GM12892 (cell line): ENCODE data around the gene TP53RK.

ENCODE experiments used
- DNase-seq: peaks from one replicate; pipeline ENCODE4 v3.0.0; 2011; ENCODE audit not compliant: insufficient read length
- FAIRE-seq: peaks from 2 replicates; lab custom pipeline; 2011; peaks lifted over from hg19 to GRCh38; lab: Jason Lieb, UNC
- POLR2A ChIP-seq: IDR thresholded peaks from 2 replicates; pipeline ENCODE4 v1.6.1; 2011; ENCODE audit warnings: low read depth, low read length, control low read depth
- POLR2AphosphoS5 ChIP-seq: IDR thresholded peaks from 2 replicates; pipeline ENCODE4 v1.6.1; 2011; ENCODE audit warnings: low read depth, low read length, control low read depth
- TAF1 ChIP-seq: IDR thresholded peaks from 2 replicates; pipeline ENCODE4 v1.6.1; 2011; ENCODE audit warnings: low read depth, mild to moderate bottlenecking, control low read depth, low read length, borderline replicate concordance

Gene TP53RK

DNA sequence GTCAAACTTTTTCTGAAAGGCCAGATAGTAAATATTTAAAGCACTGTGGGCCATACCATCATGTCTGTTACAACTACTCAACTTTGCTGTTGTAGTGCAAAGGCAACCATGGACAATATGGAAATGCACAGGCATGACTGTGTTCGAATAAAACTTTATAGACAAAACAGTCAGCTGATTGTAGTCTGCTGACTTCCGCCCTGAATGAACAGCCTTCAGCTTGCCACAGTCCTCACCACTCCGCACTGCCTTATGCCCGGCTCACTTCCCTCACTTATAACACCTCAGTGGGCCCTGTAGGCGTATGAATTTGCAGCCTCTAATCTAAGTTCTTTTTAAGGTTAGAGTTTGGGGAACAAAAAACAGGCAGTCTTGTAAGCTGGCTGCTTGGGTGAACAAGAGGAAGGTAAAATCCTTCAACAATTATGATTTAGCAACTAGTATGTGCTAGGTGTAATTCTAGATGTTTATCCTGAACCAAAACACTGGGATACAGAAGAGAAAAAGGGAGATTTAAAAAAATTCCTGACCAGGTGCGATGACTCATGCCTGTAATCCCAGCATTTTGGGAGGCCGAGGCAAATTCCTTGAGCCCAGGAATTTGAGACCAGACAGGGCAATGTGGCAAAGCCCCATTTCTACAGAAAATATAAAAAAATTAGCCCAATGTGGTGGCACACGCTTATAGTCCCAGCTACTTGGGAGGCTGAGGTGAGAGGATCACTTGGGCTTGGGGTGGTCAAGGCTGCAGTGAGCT lies 13.4 kb upstream of the TP53RK start:
- no peak for DNase-seq
- TF ChIP-seq TAF1 (no peak), POLR2AphosphoS5 (no peak), POLR2A (no peak)
- FAIRE-seq, result no peak

DNA sequence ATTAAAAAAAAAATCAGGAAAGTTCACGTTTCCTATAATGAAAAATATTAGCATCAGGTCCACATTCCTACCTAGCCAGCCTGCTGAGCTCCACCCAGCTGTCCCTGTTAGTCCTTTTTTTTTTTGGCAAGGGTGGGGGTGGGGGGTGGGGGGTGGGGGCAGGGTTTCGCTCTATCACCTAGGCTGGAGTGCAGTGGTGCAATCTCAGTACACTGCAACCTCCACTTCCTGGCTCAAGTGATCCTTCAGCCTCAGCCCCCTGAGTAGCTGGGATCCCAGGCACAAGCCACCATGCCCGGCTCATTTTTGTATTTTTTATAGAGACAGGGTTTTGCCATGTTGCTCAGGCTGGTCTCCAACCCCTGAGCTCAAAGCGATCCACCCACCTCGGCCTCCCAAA lies 12.7 kb upstream of the TP53RK start:
- DNase-seq (no peak), FAIRE-seq (no peak)
- TF ChIP-seq TAF1 (no peak), POLR2A (no peak), POLR2AphosphoS5 (no peak)

DNA sequence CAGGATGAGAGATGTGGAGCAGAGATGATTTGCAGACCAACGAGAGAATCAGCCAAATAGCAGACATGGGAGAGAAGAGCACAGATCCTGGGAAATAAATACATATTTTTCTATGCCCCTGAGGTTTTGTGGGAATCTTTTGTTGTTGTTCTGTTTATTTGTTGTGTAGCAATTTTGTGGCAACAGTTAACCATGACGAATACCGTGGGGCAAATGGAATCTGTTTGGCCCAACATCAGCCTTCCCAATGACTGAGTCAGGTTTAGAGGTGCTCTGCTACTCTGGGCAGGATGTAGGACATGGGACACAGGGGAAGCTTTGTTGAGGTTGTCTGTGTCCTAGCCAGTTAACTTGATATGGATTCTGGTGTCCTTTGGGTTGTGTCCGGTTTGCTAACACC lies 12.3 kb upstream of the TP53RK start:
- TF ChIP-seq POLR2A (no peak), TAF1 (no peak), POLR2AphosphoS5 (no peak)
- DNase-seq (no peak), FAIRE-seq (no peak)

DNA sequence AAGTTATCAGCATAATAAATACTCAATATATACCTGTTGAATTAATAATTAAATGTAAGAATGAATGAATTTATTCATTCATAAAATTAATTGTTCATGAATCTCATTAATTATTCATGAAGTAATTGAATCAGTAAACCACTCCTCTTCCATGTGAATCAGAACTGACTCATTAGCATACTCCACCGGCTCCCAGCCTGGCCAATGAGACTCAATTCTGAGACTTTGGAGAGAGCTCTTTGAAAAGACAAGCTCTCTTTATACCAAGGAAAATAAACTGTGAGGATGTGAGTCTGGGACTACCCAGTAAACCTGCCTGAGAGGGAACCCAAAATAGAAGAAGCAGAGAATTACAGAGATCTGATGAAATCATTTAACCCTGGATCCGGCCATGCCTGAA lies 11.8 kb upstream of the TP53RK start:
- DNase-seq (no peak), FAIRE-seq (no peak)
- TF ChIP-seq TAF1 (no peak), POLR2AphosphoS5 (no peak), POLR2A (no peak)

DNA sequence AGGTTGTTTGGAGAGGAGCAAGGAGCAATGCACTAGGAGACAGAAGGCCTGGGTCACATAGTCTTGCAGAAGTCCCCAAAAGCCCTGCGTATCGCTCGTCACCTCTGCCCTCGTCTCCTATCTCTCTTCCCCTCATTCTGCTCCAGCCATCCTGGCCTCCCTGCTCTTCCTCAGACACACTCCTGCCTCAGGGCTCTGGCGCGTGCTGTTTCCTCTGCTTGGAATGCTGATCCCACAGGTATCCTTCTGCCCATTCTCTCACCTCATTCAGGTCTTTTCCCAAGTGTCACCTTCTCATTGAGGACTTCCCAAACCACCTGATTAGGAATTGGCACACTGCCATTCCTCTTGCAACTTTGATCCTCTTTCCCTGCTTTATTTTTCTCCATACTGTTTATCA lies 11.2 kb upstream of the TP53RK start:
- FAIRE-seq (no peak), DNase-seq (no peak)
- TF ChIP-seq TAF1 (no peak), POLR2AphosphoS5 (no peak)

DNA sequence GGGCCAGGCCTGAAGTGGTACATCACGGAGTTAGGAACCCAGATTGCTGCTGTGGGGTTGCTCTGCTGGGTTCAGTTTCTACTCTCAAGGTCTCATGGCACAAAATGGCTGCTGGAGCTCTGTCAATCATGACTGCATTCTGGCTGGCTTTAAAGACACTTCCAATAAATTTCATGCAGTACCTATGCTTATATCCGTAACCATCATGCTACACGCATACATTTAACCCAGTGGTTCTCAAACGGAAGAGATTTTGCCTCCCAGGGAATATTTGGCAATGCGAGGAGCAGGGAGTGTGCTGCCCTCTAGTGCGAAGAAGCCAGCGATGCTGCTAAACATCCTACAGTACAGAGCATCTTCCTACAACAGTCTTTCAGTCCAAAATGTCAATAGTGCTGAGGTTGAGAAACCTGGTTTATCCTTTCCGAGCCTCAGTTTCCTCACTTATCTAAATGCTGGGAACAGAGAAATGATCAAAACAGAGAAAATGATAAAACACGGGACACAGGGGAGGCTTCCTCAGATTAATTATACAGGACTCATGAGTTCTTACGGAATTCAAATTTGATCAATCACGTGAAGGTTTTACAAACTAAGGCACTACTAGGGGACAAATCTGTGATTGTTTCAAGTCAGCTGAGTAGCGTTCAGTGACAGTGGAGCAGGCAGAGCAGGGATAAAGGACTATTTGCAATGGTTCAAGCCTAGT lies 10.6 kb upstream of the TP53RK start:
- no peak for FAIRE-seq
- TF ChIP-seq POLR2AphosphoS5, result no peak
- TF ChIP-seq POLR2A, result no peak
- TF ChIP-seq TAF1, result no peak
- no peak for DNase-seq

DNA sequence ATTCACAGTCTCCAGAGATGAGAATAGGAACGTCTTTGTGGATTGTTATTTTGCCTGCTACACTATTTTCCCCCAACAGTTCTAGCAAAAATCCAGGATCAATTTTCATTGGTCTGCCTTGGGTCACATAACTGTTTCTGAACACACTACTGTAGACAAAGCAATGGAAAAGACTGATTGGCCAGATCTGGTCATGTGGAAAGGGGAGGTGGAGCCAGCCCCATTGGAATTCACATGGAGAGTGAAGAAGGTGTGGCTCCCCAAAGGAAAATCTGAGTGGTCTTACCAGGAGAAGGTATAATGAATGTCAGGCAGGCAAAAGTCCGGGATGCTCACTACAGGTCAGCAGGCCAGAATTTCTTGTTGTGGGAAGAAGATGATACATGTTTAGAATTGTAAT lies 9.5 kb upstream of the TP53RK start:
- DNase-seq (no peak), FAIRE-seq (no peak)
- TF ChIP-seq TAF1 (no peak), POLR2AphosphoS5 (no peak), POLR2A (no peak)

DNA sequence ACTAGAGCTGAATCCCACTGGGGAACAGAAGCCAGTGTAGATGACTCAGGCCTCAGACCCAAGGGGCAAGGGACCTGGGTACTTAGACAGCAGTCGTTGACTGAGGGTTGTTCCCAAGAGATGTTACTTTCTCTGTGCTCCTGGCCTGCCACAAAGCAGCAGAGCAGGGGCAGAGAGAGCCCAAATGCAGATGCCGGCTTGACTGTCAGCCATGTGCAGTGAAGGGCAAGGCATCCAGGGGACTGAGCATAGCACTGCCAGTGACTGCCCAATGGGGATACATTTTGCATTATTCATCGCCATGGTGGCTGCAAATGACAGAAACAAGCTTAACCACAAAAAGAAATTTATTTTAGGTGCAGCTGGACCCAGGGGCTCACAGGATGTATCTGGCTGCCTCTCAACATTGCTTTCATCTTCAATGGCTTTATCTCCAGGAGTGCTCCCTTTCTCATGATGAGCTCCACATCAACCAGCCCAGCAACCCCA lies 7.6 kb upstream of the TP53RK start:
- no peak for FAIRE-seq
- no peak for DNase-seq
- no peak for TF ChIP-seq TAF1

DNA sequence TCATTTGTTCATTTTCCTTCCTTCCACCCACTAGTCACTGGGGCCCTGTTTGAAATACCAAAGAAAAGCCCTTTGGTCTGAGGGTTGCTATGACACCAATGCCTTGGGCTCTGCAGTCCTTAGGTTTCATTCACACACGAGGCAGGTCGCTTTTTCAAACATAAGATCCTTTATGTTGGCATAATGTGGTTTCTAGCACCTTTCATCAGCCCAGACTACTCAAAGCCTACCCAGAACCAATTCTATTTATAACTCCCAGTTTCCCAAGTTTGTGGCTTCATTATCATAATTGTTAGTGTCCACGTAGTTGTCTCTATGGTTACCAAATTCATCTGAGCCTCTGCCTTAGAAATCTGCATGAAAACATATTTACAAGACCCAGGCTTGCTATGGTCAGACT lies 6.6 kb upstream of the TP53RK start:
- TF ChIP-seq TAF1 (no peak), POLR2AphosphoS5 (no peak), POLR2A (no peak)
- DNase-seq (no peak), FAIRE-seq (no peak)

DNA sequence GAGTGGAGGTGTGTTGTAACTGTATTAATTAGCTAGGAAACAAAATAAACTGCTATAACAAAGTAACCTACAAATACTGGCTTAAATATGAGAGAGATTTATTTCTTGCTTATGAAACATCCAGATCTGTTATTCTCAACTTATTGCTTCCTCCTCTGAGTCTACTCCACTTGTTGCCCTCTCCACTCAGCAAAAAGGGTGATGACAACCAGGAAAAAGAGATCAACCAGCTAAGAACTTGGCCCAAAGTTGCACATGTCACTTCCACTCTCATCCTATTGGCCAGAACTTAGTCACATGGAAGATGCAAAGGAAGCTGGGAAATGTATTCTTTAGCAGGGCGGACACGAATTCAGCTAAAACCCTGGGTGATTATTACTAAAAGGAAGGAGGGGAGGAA lies 5.2 kb upstream of the TP53RK start:
- DNase-seq (no peak), FAIRE-seq (no peak)
- TF ChIP-seq TAF1, result no peak
- no peak for TF ChIP-seq POLR2A
- TF ChIP-seq POLR2AphosphoS5, result no peak

DNA sequence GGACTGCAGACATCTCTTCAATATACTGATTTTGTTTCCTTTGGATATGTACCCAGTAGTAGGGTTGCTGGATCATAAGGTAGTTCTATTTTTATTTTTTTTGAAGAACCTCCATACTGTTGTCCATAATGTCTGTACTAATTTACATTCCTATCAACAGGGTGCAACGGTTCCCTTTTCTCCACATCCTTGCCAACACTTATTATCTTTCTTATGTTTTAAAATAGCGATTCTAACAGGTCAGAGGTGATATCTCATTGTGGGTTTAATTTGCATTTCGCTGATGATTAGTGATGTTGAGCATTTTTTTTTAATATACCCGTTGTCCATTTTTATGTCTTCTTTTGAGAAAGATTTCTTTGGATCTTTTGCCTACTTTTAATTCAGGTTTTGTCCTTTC lies 2.0 kb upstream of the TP53RK start:
- DNase-seq (no peak), FAIRE-seq (no peak)
- TF ChIP-seq POLR2AphosphoS5 (no peak), TAF1 (no peak), POLR2A (no peak)
